ENCODE data around the gene BAG2.

DNA sequence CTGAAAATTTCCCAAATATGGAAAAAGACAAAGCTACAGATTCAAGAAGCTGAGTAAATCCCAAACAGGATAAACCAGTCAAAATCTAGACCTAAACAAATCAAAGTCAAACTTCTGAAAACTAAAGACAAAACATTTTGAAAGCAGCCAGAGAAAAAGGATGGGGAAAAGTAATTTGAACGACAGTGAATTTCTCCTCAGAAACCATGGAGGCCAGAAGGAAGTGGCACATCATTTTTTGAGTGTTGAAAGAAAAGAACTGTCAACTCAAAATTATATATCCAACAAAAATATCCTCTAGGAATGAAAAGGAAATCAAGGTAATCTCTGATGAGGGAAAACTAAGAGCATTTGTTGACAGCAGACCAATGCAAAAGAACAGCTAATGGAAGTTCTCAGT is 43.1 kb downstream of the BAG2 start:
- no peak for TF ChIP-seq CTCF (IDR thresholded peaks at IDR 0.05; ENCODE audit: low read depth, low read length)
- TF ChIP-seq, protein P1, sequence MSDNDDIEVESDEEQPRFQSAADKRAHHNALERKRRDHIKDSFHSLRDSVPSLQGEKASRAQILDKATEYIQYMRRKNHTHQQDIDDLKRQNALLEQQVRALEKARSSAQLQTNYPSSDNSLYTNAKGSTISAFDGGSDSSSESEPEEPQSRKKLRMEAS (IDR thresholded peaks at IDR 0.05; ENCODE audit: low read depth, low read length): no peak

Measured in NB4 (cell line).